Stomach (tissue), 4 donors: Measurements from ENCODE around the gene CAPN12.
"Not testable (repeated sequence)": the region's sequence is repeated elsewhere in the genome, so short reads cannot be mapped to it uniquely, and the experiment has no call there.

Experiments used
- EP300 ChIP-seq: sonication (generic); formaldehyde crosslinking; IDR thresholded peaks from one replicate; pipeline ENCODE4 v1.6.1; 2017; ENCODE audit warnings: antibody characterized with exemption
- POLR2A ChIP-seq, 4 donors: fragments of 450-650 bp; IDR thresholded peaks; one replicate each; pipeline ENCODE4 v1.6.1; 2016; ENCODE audit warnings: antibody characterized with exemption in 4 of 4, control low read depth in 2 of 4, mild to moderate bottlenecking in 1 of 4, moderate library complexity in 1 of 4
- TF ChIP-seq, protein P1 (sequence below), 7 experiments: fragments of 450-650 bp in 4 of 7; fragments of 200-600 bp in 3 of 7; sonication (generic) in 3 of 7; IDR thresholded peaks; one replicate each; pipeline ENCODE4 v1.5.1; 2016 to 2019; ENCODE audit warnings: antibody characterized with exemption in 7 of 7, control low read depth in 2 of 7, mild to moderate bottlenecking in 1 of 7

GRCh38 chr19:38771569-38771968 is 27.3 kb upstream of the CAPN12 start:
- not testable (repeated sequence) for TF ChIP-seq POLR2A (IDR thresholded peaks at IDR 0.05); EP300
- TF ChIP-seq, protein P1, sequence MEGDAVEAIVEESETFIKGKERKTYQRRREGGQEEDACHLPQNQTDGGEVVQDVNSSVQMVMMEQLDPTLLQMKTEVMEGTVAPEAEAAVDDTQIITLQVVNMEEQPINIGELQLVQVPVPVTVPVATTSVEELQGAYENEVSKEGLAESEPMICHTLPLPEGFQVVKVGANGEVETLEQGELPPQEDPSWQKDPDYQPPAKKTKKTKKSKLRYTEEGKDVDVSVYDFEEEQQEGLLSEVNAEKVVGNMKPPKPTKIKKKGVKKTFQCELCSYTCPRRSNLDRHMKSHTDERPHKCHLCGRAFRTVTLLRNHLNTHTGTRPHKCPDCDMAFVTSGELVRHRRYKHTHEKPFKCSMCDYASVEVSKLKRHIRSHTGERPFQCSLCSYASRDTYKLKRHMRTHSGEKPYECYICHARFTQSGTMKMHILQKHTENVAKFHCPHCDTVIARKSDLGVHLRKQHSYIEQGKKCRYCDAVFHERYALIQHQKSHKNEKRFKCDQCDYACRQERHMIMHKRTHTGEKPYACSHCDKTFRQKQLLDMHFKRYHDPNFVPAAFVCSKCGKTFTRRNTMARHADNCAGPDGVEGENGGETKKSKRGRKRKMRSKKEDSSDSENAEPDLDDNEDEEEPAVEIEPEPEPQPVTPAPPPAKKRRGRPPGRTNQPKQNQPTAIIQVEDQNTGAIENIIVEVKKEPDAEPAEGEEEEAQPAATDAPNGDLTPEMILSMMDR (IDR thresholded peaks at IDR 0.05), result not testable (repeated sequence)
